ENCODE measurements around the gene TBX21.
"Not testable (repeated sequence)": the region's sequence is repeated elsewhere in the genome, so short reads cannot be mapped to it uniquely, and the experiment has no call there.

TBX21 gene

DNA sequence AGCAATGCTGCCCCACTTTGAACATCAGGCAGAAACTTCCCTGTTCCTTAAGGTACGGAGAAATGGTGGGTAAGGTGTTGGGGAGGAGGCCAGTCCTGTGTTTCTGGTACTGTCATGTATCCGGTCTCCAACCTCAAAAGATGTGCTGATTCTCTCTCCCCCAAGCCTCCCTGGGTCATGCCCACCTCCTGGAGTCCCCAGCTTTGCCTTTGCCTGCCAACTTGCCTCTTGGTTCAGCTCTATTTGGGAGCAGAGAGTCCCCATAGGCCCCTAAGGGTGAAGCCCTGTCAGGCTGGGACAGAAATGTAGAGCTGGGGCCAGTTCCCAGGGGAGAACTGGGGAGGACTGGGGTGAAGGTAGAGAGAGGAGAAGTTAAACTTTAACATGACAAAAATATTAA lies 1.6 kb upstream of the TBX21 start:
- DNase-seq (ENCODE audit: low read depth, low spot score), result no peak

DNA sequence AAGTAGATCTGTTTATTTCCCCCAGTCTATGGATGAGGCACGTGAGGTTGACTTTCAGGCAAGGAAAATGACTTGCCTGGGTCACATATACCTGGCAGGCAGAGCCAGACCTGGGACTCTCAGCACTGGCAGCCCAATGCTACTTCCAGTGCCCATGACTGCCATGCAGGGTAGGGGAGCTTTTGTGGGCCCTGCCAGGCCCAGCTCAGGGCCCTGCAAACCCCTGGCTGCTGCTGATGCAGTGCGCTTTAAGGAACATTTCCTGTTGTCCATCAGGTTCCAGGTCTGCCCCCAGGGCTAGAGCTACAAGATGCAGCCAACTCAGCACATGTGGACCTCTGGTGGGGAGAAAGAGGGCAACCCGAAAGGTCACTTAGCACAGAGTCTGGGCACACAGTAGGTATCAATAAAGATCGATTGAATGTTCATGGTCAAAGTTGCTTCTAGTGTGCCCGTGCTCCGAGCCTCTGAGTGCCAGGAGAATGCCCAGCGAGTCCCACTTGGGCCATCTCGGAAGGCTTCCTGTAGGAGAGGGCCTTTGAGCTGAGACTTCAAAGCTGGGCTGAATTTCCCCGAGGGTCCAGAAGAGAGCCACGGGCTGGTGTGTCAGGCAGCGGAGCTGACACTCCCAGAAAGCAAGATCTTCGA lies 513 bp upstream of the TBX21 start:
- DNase-seq (ENCODE audit: low read depth, low spot score), result no peak

DNA sequence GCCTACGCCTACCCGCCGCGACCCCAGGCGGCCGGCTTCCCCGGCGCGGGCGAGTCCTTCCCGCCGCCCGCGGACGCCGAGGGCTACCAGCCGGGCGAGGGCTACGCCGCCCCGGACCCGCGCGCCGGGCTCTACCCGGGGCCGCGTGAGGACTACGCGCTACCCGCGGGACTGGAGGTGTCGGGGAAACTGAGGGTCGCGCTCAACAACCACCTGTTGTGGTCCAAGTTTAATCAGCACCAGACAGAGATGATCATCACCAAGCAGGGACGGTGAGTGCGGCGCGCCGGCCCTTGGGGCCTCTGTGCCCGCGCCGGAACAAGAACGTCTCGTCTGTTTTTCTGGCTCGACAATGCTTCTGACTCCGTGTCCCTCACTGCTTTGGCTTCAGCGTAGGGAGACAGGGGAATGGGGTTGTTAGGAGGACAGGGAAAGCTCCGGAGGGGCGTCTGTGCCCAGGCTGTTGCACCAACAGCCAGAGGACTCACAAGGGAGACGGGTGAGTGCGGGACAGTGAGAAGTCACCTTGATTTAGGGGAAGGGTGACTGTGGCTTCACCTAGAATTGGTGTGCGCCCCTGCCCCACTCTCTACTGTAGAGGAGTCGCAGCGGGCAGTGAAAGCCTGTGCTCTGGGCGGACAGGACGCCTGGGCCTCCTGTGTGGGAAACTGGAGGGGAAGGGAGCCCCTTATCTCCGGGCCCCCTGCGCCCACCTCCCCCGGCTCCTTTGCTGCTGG lies 806 bp downstream of the TBX21 start:
- no peak for DNase-seq (ENCODE audit: low read depth, low spot score)

DNA sequence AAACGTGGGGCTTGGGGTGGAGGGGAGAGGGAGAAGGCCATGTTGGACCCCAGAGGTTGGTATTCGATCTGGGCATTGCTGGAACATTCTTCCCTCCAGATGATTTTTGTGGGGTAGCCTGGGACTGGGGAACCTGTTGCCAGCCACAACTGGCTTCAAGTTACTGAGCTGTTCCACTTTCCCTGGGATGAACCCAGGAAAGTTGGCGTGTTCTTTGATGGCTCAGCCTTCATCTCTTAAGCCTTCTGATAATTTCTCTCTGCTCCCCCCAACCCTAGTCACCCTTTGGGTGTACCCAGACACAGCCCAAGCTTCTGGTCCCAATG lies 2.1 kb downstream of the TBX21 start:
- no peak for DNase-seq (ENCODE audit: low read depth, low spot score)

DNA sequence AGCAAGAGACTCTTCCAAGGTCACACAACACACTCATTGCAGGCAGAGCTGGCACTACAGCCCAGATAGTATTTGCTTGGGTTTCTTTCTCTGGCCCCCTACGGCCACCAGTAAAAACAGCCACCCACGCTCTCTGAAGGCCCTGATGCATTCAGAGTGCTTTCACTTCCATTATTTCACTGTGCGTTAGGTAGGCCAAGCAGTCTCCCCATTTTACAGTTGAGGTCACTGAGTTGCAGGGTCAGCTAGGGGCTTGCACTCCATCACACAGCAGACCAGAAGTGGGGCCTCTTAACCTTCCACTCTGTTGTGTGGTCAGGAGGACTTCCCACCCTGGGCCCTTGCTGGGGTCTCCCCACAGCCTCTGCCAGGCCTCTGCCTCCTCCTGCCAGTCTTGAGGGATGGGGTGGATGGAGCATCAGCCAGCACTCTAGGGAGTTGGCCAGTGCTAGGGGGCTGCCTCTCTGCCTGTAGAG lies 2.5 kb downstream of the TBX21 start:
- DNase-seq (ENCODE audit: low read depth, low spot score), result no peak

DNA sequence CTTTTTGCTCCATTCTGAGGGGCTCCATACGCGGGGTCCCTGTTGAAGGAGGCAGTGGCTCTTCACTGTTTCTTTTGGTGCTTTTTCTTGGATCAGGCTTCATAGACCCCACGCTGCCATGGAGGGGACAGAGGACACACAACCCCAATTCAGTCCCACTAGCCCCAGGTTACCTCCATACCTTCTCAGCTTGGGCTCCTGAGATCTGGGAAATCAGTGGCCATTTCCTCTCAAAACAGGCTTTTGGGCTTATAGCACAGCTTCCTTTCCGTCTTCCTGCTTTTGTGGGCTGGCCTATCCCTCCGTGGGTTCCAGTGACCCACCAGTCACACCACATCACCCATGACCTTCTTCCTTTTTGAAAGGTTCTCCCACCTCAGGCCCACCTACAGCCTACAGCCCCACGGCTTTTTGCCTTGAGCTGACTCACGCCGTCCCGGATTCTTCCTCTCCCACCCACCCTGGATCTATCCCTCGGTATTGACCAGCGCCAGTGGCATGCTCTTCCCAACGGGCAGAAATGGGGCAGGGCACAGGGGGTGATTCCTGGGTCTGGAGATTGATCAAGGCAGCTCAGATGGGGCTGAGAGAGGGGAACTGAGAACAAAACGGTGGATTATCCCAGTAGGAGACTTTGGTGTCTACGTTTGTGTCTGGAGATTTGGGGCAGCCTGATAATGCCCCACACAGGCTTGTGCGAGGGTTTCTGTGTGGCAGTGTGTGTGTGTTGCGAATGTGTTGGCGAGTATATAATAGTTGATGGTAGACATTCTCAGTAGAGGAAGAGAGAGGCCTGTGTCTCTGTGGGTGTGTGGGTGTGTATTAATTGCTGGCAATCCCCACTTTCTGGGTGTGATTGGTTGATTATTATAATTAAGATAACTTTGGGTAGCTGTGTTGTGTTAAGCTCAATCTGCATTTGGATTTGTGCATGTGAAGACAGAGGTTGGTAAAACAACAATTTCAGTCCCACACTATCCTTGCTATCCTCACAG lies 3.8 kb downstream of the TBX21 start:
- no peak for DNase-seq (ENCODE audit: low read depth, low spot score)

DNA sequence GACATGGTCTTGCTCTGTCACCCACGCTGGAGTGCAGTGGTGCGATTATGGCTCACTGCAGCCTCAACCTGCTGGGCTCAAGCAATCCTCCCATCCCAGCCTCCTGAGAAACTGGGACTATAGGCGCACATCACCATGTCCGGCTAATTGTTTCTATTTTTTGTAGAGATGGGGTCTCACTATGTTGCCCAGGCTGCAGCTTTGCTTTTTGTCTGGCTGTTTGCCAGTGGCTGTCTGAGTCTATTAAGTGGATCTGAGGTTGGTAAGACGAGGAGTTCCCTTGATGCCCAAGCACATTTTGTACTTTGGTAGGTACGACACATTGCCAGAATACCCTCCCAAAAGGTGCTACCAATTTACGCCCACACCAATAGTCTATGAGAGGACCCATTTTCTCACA lies 5.1 kb downstream of the TBX21 start:
- DNase-seq (ENCODE audit: low read depth, low spot score), result no peak

DNA sequence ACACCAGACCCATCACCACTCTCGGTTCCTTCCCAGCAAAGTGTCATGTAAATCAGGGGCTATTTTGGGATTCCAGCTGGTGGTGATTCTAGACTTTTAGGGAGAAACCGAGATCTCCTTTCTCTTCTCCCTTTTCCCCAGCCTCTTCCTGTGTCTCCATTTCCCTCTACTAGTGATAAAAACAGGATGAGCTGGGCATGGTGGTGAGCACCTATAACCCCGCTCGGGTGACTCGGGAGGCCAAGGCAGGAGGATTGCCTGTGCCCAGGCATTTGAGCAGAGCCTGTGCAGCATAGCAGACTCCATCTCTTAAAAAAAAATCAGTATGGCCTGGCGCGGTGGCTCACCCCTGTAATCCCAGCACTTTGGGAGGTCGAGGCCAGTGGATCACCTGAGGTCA lies 6.1 kb downstream of the TBX21 start:
- no peak for DNase-seq (ENCODE audit: low read depth, low spot score)

DNA sequence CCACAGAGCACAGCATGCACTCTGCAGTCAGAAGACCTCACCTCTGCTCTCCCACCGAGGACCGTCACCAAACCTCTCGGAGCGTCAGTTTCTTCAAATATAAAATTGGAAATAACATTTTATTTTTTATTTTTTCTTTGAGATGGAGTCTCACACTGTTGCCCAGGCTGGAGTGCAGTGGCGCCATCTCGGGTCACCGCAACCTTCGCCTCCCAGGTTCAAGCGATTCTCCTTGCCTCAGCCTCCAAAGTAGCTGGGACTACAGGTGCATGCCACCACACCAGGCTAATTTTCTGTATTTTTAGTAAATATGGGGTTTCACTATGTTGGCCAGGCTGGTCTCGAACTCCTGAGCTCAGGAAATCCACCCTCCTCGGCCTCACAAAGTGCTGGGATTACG lies 6.9 kb downstream of the TBX21 start:
- not testable (repeated sequence) for DNase-seq (ENCODE audit: low read depth, low spot score)

DNA sequence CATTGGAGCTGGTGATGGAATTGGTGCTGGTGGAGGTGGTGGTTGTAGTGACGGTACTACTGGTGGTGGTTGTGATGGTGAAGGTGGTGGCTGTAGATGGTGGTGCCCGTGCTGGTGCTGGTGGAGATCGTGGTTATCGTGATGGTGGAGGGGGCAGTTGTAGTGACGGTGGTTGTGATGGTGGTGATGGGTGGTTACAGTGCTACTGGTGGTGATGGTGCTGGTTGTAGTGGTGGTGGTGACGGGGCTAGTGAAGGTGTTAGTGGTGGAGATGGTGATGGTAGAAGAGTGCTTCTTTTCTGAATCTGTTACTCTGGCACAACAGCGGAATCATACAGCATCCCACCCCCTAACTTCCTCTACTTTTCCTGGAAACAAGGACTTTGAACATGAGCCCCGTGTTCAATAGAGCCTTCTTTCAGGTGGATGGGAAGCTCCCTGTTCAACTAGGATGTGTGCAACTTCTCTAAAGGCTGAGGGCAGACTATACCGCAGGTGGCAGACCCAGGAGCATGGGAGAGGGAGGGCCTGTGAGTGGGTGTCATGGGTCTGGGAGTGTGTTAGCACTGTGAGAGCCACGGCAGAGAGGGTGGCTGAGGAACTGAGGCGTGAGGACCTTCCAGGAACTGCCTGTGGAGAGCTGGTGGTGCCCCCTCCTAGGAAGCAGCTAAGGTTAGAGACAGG lies 8.2 kb downstream of the TBX21 start:
- no peak for DNase-seq (ENCODE audit: low read depth, low spot score)

DNA sequence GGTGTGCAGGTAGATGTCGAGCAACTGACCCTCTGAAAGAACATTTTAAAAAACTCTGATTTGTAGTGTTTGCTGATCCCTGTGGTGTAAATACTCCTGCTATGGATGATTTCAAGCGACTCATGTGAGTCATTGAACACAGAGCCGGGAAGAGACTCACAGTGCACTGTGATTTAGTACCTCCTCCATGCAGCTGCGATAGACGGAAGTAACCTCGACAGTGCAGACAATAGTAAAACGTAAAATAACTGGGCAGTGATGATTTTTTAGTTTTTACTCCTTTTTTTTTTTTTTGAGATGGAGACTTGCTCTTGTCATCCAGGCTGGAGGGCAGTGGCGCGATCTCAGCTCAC lies 8.7 kb downstream of the TBX21 start:
- DNase-seq (ENCODE audit: low read depth, low spot score), result no peak

DNA sequence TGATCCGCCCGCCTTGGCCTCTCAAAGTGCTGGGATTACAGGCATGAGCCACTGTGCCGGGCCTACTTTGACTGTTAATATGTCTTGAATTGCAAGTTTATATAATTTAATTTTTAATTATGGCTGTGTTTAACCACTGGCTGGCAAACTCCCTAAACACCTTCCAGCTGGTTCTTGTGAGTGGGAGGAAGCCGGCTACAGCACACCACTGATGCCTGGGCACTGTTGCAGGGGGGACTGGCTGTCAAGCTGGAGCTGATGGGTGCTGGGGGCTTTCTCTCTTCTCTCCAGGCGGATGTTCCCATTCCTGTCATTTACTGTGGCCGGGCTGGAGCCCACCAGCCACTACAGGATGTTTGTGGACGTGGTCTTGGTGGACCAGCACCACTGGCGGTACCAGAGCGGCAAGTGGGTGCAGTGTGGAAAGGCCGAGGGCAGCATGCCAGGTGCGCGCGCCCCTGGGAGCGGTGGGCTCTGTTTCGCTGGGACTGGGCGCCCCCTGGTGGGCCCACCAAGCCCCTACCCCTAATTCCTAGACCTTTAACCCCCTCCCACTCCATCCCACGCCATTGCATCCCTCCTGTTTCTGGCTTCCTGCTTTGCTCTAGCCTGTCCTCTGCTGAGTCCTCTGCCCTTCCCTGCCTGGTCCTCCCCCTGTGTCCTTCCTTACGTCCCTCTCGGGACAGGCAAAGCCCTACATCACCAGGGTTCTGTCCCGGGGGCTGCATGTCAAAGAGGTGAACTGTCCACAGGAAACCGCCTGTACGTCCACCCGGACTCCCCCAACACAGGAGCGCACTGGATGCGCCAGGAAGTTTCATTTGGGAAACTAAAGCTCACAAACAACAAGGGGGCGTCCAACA lies 9.5 kb downstream of the TBX21 start:
- no peak for DNase-seq (ENCODE audit: low read depth, low spot score)

DNA sequence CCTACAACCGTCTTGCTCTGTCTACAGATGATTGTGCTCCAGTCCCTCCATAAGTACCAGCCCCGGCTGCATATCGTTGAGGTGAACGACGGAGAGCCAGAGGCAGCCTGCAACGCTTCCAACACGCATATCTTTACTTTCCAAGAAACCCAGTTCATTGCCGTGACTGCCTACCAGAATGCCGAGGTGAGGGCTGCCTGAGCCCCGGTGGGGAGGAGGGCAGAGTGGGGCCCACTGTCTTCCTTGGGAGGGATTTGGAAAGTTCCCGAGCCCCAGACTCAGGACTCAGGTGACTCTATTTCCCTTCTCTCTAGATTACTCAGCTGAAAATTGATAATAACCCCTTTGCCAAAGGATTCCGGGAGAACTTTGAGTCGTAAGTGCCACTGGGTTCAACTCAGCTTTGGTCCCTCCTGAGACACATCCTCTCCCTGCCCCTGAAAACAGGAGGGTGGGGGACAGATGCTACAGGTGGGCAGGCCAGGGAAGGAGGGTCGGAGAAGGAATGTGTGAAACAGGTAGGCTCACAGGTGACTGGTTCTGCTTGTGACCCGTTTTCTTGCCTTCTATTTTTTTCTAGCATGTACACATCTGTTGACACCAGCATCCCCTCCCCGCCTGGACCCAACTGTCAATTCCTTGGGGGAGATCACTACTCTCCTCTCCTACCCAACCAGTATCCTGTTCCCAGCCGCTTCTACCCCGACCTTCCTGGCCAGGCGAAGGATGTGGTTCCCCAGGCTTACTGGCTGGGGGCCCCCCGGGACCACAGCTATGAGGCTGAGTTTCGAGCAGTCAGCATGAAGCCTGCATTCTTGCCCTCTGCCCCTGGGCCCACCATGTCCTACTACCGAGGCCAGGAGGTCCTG lies 11.4 kb downstream of the TBX21 start:
- no peak for DNase-seq (ENCODE audit: low read depth, low spot score)

DNA sequence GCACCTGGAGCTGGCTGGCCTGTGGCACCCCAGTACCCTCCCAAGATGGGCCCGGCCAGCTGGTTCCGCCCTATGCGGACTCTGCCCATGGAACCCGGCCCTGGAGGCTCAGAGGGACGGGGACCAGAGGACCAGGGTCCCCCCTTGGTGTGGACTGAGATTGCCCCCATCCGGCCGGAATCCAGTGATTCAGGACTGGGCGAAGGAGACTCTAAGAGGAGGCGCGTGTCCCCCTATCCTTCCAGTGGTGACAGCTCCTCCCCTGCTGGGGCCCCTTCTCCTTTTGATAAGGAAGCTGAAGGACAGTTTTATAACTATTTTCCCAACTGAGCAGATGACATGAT lies 12.0 kb downstream of the TBX21 start:
- no peak for DNase-seq (ENCODE audit: low read depth, low spot score)

DNA sequence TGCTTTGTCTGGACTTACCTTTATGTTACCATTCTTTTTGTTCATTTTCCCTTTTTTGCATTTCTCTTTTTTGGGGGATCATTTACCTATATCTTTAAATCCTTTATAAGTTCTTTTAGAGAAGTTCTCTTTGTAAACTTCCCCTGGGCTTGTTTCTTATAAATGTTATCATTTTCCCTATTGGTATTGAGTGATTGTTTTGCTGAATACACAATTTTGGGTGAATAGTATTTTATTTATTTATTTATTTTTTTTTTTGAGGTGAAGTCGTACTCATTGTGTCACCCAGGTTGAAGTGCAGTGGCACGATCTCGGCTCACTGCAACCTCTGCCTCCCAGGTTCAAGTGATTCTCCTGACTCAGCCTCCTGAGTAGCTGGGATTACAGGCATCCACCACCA lies 18.4 kb downstream of the TBX21 start:
- DNase-seq (ENCODE audit: low read depth, low spot score), result no peak

DNA sequence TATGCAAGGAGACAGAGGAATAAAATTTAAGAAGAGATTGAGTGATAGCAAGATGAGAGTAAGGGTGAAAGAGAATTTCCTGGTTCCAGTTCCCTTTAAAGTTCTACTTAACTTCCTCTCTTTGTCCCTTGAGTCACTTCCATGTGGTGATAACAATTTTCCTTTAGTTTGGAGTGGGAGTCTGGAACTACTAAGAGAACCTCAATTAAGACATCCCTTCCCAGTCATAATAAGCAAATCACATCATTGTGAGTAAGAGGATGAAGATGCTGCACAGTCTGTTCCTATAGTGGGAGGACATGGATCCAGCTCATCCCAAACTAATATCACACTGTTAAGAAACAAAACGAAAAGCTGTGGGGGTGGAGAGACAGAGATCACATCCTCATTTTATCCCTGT lies 24.4 kb downstream of the TBX21 start:
- no peak for DNase-seq (ENCODE audit: low read depth, low spot score)

DNA sequence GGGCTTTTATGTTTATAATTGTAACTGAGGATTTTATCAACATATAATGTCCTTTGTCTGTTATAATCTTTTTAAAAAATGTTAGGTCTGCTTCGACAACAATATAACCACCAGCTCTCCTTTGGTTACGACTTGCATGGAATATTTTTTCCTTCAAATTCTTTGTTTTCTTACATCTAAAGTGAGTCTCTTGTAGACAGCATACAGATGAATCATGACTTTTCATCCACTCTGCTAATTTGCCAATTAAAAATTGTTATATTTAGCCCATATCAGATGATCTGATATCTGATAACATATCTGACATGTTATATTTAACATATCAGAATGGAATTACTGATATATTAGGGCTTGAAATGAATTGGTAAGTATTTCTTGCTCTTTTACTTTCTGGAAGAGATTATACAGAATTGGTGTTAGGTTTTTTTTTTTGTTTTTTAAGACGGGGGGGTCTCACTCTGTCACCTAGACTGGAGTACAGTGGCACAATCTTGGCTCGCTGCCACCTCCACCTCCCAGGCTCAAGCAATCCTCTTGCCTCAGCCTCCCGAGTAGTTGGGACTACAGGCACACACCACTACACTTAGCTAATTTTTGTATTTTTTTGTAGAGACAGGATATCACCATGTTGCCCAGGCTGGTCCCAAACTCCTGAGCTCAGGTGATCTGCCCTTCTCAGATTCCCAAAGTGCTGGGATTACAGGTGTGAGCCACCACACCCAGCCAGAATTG lies 27.5 kb downstream of the TBX21 start:
- no peak for DNase-seq (ENCODE audit: low read depth, low spot score)

DNA sequence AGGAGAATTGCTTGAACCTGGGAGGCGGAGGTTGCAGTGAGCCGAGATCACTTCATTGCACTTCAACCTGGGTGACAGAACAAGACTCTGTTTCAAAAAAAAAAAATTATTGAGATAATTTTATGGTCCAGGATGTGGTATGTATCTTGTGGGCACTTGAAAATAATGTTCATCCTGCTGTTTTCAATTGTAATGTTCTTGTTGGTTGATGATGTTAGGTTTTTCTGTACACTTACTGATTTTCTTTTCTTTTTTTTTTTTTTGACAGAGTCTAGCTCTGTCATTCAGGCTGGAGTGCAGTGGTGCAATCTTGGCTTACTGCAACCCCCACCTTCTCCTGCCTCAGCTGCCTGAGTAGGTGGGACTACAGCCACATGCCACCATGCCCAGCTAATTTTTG lies 29.7 kb downstream of the TBX21 start:
- DNase-seq (ENCODE audit: low read depth, low spot score), result no peak

DNA sequence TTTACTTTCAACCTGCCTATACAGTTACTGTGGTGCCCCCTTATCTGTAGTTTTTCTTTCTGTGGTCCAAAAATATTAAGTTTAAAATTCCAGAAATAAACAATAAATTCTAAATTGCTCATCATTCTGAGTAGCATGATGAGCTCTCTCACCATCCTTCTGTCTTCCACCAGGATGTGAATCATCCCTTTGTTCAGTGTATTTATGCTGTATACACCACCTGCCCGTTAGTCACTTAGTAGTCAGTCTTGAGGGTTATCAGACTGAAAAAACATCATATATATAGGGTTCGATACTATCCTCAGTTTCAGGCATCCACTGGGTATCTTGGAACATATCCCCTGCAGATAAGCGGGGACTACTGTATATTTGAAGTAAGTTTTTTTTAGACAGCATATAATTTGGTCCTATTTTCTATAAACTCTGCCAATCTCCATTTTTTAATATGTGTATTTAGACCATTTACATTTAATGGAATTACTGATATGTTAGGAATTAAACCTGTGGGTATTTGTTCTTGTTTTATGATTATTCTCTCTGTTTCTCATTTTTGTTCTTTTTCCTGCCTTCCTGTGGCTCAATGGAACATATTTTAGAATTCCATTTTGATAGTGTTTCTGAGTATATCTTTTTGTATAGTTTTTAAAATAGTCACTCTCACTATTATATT lies 31.0 kb downstream of the TBX21 start:
- no peak for DNase-seq (ENCODE audit: low read depth, low spot score)
